A549 treated with AZD9567 at 1 μM for 4 hours (cell line): ENCODE data around the gene ZNF813. TPM values are rescaled to one million over a fixed set of nuclear protein-coding genes. Genes with fewer than 3 reads are reported as not detected.

Experiments used
- total RNA-seq: library from RNA; stranded (reverse); fragments of 200-300 nt; extraction: Qiagen RNA extraction; gene quantifications from 5 replicates; pipeline ENCODE4 v1.2.3, GENCODE V29; 2022; ENCODE audit not compliant: insufficient read depth

Gene ZNF813
- total RNA-seq = 0.14 to 0.20 TPM (median 0.17 TPM) in 4 of 5 replicates, not detected in the other

GRCh38 chr19:53467485-53468262, at the start of gene ZNF813:
Gene ZNF813, plus strand, starts transcription at chr19:53467733. Its CDS starts 16,090 bp downstream, at chr19:53483823.

GRCh38 chr19:53431399-53432087, 36.0 kb upstream of the ZNF813 start, which contains the start of gene ZNF761:
Gene ZNF761, plus strand, starts transcription at chr19:53431984. Its CDS starts 15,285 bp downstream, at chr19:53447269.

GRCh38 chr19:53537521-53538377, 70.2 kb downstream of the ZNF813 start, which contains the start of gene ZNF331:
Gene ZNF331, plus strand, starts transcription at chr19:53538145. Its CDS starts 31,232 bp downstream, at chr19:53569377.

Other genes with a start within 250 kb of the ZNF813 start
- not detected in 5 replicates for gene ZNF677, start 212.9 kb upstream of the ZNF813 start, total RNA-seq
- gene VN1R2, start 209.4 kb upstream of the ZNF813 start, total RNA-seq = not detected in 5 replicates
- gene VN1R4, start 200.0 kb upstream of the ZNF813 start, total RNA-seq = not detected in 5 replicates
- 3.0 to 4.7 TPM (median 3.5 TPM) in 5 replicates for gene ZNF845, start 134.0 kb upstream of the ZNF813 start, total RNA-seq
- gene ZNF525, start 102.0 kb upstream of the ZNF813 start, total RNA-seq = 0.16 to 0.35 TPM (median 0.26 TPM) in 4 of 5 replicates, not detected in the other
- gene ZNF765, start 72.6 kb upstream of the ZNF813 start, total RNA-seq = 3.6 to 4.2 TPM (median 4.0 TPM) in 5 replicates
- 7.7 to 9.6 TPM (median 8.6 TPM) in 5 replicates for gene ZNF761, start 35.7 kb upstream of the ZNF813 start, total RNA-seq
- 7.2 to 12.8 TPM (median 11.5 TPM) in 5 replicates for gene ZNF331, start 70.4 kb downstream of the ZNF813 start, total RNA-seq
- not detected in 5 replicates for gene DPRX, start 164.3 kb downstream of the ZNF813 start, total RNA-seq